HCT116 (cell line): ENCODE results near the gene PLCB1. TPM values are rescaled to one million over a fixed set of nuclear protein-coding genes. Genes with fewer than 3 reads are reported as not detected.

Experiments
- ATAC-seq: fragments of 200-7000 bp; cut with Tn5 transposase; 2 replicates; pipeline ENCODE4 v1.9.1; 2020; ENCODE audit warnings: mild to moderate bottlenecking, moderate library complexity
- BruUV-seq: library from RNA; stranded (reverse); fragments of 400-500 nt; replicated peaks from 2 replicates; lab custom pipeline; 2021; lab: Mats Ljungman, UMichigan
- CTCF ChIA-PET: fragments of 300-600 bp; sonication (Branson Sonifier 250); formaldehyde crosslinking; loops from one replicate; lab custom pipeline; 2021; ENCODE audit warnings: antibody characterized with exemption; lab: Charles Lee
- POLR2A ChIA-PET: fragments of 300-600, 350-600 bp; sonication (Branson Sonifier 250); formaldehyde crosslinking; loops from one replicate; lab custom pipeline; 2021; ENCODE audit warnings: antibody characterized with exemption; lab: Charles Lee
- RAD21 ChIA-PET, 2 experiments: fragments of 300-600 bp; sonication (Branson Sonifier 250); formaldehyde crosslinking; loops; one replicate each; lab custom pipeline; 2023; ENCODE audit warnings: low total read pairs in 2 of 2; ENCODE audit not compliant: uncharacterized antibody in 2 of 2, unreplicated experiment in 2 of 2, low non-redundant PET in 1 of 2; lab: Charles Lee
- DNase-seq: peaks from one replicate; pipeline ENCODE4 v3.0.0-alpha.2; 2010; ENCODE audit warnings: low read depth, low spot score
- H2AFZ ChIP-seq: fragments of 200-600 bp; shearing (Covaris generic), sonication (generic); 2 replicates; pipeline ENCODE4 v1.6.1; 2017; ENCODE audit warnings: low read depth, mixed run types, mixed read lengths, antibody characterized with exemption, low read length; ENCODE audit not compliant: poor library complexity, severe bottlenecking
- H3K27ac ChIP-seq: 2 replicates; pipeline ENCODE4 v1.5.1; 2012; ENCODE audit warnings: low read depth, low read length
- H3K27me3 ChIP-seq: fragments of 200-600 bp; sonication (generic); 2 replicates; pipeline ENCODE4 v1.6.1; 2016; ENCODE audit warnings: mixed run types, low read length, mixed read lengths; ENCODE audit not compliant: insufficient read depth
- H3K36me3 ChIP-seq, 2 experiments: fragments of 200-500 bp in 1 of 2; fragments of 200-600 bp in 1 of 2; sonication (Bioruptor generic) in 1 of 2; sonication (generic) in 1 of 2; 2 replicates each; pipeline versions ENCODE4 v1.5.1 to v1.6.1; 2014 to 2016; ENCODE audit warnings: low read length in 2 of 2, inconsistent platforms in 1 of 2, mixed read lengths in 1 of 2, mixed run types in 1 of 2; ENCODE audit not compliant: insufficient read depth in 2 of 2, control insufficient read depth in 1 of 2
- H3K4me1 ChIP-seq, 2 experiments: fragments of 200-600 bp in 1 of 2; sonication (generic) in 1 of 2; 2 replicates each; pipeline versions ENCODE4 v1.5.1 to v1.6.1; 2012 to 2017; ENCODE audit warnings: low read length in 2 of 2, inconsistent platforms in 1 of 2, mild to moderate bottlenecking in 1 of 2, mixed read lengths in 1 of 2, mixed run types in 1 of 2, moderate library complexity in 1 of 2; ENCODE audit not compliant: insufficient read depth in 2 of 2, control insufficient read depth in 1 of 2
- H3K4me2 ChIP-seq: fragments of 200-600 bp; sonication (generic); 2 replicates; pipeline ENCODE4 v1.6.1; 2017; ENCODE audit warnings: mixed run types, low read length, mixed read lengths
- H3K4me3 ChIP-seq, 2 experiments: fragments of 200-600 bp in 1 of 2; sonication (generic) in 1 of 2; replicated peaks in 1 of 2; 2 replicates each; pipeline ENCODE4 v1.5.1; 2011 to 2016; ENCODE audit warnings: low read length in 2 of 2, control low read depth in 1 of 2, low read depth in 1 of 2, mild to moderate bottlenecking in 1 of 2, mixed read lengths in 1 of 2, mixed run types in 1 of 2
- H3K79me2 ChIP-seq: fragments of 200-600 bp; sonication (generic); 2 replicates; pipeline ENCODE4 v1.6.1; 2017; ENCODE audit warnings: mild to moderate bottlenecking, mixed run types, low read length, moderate library complexity, mixed read lengths; ENCODE audit not compliant: insufficient read depth
- H3K9ac ChIP-seq: fragments of 200-600 bp; sonication (generic); 2 replicates; pipeline ENCODE4 v1.6.1; 2016; ENCODE audit warnings: low read length, mixed read lengths
- H3K9me2 ChIP-seq: fragments of 200-600 bp; sonication (generic), shearing (Covaris generic); 2 replicates; pipeline ENCODE4 v1.6.1; 2017; ENCODE audit warnings: mixed run types, mild to moderate bottlenecking, moderate library complexity; ENCODE audit not compliant: insufficient read depth
- H3K9me3 ChIP-seq, 2 experiments: fragments of 200-500 bp in 1 of 2; fragments of 200-600 bp in 1 of 2; sonication (Bioruptor generic) in 1 of 2; sonication (generic) in 1 of 2; 2 replicates each; pipeline ENCODE4 v1.6.1; 2014 to 2017; ENCODE audit warnings: low read length in 2 of 2, mixed read lengths in 2 of 2, inconsistent platforms in 1 of 2, low read depth in 1 of 2, mild to moderate bottlenecking in 1 of 2, mixed run types in 1 of 2, moderate library complexity in 1 of 2; ENCODE audit not compliant: control insufficient read depth in 1 of 2, insufficient read depth in 1 of 2
- H4K20me1 ChIP-seq: fragments of 200-600 bp; sonication (generic), shearing (Covaris generic); 2 replicates; pipeline ENCODE4 v1.6.1; 2017; ENCODE audit warnings: mixed run types, mild to moderate bottlenecking, moderate library complexity; ENCODE audit not compliant: insufficient read depth
- CBX3 ChIP-seq: IDR thresholded peaks from 2 replicates; pipeline ENCODE4 v1.6.1; 2012; ENCODE audit warnings: low read depth
- CEBPB ChIP-seq: IDR thresholded peaks from 2 replicates; pipeline ENCODE4 v1.6.1; 2012; ENCODE audit warnings: low read depth
- EGR1 ChIP-seq: IDR thresholded peaks from 2 replicates; pipeline ENCODE4 v1.6.1; 2012; ENCODE audit warnings: low read depth
- POLR2A ChIP-seq: IDR thresholded peaks from 2 replicates; pipeline ENCODE4 v1.7.0; 2011; ENCODE audit warnings: borderline replicate concordance; ENCODE audit not compliant: insufficient read depth, insufficient read length; ENCODE audit errors: extremely low read depth
- YY1 ChIP-seq: IDR thresholded peaks from 2 replicates; pipeline ENCODE4 v1.6.1; 2011; ENCODE audit warnings: low read length, low read depth, moderate library complexity, mild to moderate bottlenecking; ENCODE audit not compliant: insufficient replicate concordance; ENCODE audit errors: extremely low read depth
- ZNF274 ChIP-seq: fragments of 200-500 bp; sonication (Bioruptor generic); IDR thresholded peaks from 2 replicates; pipeline ENCODE4 v1.6.1; 2014; ENCODE audit warnings: mild to moderate bottlenecking, low read depth, low read length, inconsistent platforms
- intact Hi-C: fragments of 100-400 bp; cut with micrococcal nuclease; formaldehyde crosslinking; loops from 2 replicates; pipeline ENCODE4 v1.10.0; 2022
- total RNA-seq: library from RNA; stranded (reverse); gene quantifications from one replicate; pipeline ENCODE4 v1.2.1, GENCODE V29; 2021; ENCODE audit not compliant: unreplicated experiment
- TF ChIP-seq, protein P1 (sequence below), 3 experiments: fragments of 200-600 bp in 1 of 3; sonication (generic) in 1 of 3; IDR thresholded peaks in 2 of 3; conservative IDR thresholded peaks in 1 of 3; 2 replicates each; pipeline ENCODE4 v1.5.1; 2012 to 2017; ENCODE audit warnings: low read depth in 2 of 3, low read length in 2 of 3, antibody characterized with exemption in 1 of 3, borderline replicate concordance in 1 of 3, control low read depth in 1 of 3, mild to moderate bottlenecking in 1 of 3, mixed read lengths in 1 of 3, mixed run types in 1 of 3, moderate library complexity in 1 of 3; ENCODE audit not compliant: insufficient read depth in 1 of 3
- TF ChIP-seq, protein P2 (sequence below): IDR thresholded peaks from 2 replicates; pipeline ENCODE4 v1.6.1; 2011; ENCODE audit warnings: mild to moderate bottlenecking, low read length, moderate library complexity; ENCODE audit not compliant: insufficient replicate concordance; ENCODE audit errors: extremely low read depth

Gene PLCB1
- total RNA-seq, 1 experiment from 2014 or later: 15.8 TPM

DNA sequence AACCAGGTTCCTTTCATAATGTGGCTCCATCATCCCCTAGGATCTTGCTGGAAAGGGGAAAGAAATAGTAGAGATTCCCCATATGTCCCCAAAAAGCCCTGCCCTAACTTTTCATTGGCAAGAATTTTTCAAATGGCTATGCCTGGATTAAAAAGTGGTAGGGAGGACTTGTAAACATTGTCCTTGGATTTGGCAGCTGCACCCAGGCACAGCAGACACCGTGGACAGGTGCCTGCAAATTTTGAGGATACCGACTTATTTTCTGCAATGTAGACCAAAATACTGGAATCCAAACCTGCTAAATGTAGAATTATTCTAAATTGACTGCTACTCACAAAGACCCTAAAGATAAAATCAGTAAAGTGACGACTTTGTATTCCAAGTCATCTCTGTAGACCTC is 733.6 kb downstream of the PLCB1 start:
- CTCF ChIA-PET: no interaction called here
- RAD21 ChIA-PET: no interaction called here

More for the DNA sequence above, 733.6 kb downstream of the PLCB1 start:
- Histone ChIP-seq H3K4me3 (no peak overlapping the region), H3K27me3 (no peaks in the 10 kb centered on the region), H2AFZ (no peak overlapping the region), H3K27ac (no peak overlapping the region), H3K4me2 (no peak overlapping the region), H3K4me1 (no peaks in the 10 kb centered on the region), H3K9ac (no peak overlapping the region), H4K20me1 (no peaks in the 10 kb centered on the region), H3K9me2 (no peaks in the 10 kb centered on the region), H3K36me3 (no peaks in the 10 kb centered on the region), H3K9me3 (no peaks in the 10 kb centered on the region), H3K79me2 (no peaks in the 10 kb centered on the region)
- no TSS peak for BruUV-seq
- DNase-seq (no peak), ATAC-seq (no peak)
- TF ChIP-seq ZNF274 (no peak), YY1 (no peak), CBX3 (no peak), EGR1 (no peak), CEBPB (no peak), POLR2A (no peak)
- TF ChIP-seq, protein P1, sequence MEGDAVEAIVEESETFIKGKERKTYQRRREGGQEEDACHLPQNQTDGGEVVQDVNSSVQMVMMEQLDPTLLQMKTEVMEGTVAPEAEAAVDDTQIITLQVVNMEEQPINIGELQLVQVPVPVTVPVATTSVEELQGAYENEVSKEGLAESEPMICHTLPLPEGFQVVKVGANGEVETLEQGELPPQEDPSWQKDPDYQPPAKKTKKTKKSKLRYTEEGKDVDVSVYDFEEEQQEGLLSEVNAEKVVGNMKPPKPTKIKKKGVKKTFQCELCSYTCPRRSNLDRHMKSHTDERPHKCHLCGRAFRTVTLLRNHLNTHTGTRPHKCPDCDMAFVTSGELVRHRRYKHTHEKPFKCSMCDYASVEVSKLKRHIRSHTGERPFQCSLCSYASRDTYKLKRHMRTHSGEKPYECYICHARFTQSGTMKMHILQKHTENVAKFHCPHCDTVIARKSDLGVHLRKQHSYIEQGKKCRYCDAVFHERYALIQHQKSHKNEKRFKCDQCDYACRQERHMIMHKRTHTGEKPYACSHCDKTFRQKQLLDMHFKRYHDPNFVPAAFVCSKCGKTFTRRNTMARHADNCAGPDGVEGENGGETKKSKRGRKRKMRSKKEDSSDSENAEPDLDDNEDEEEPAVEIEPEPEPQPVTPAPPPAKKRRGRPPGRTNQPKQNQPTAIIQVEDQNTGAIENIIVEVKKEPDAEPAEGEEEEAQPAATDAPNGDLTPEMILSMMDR (IDR thresholded peaks at IDR 0.05 in 2 of 3, conservative IDR thresholded peaks at IDR 0.05 in 1 of 3; ENCODE audit: borderline replicate concordance in 1 of 3, insufficient read depth in 1 of 3, low read depth in 2 of 3, low read length in 2 of 3): no peak
- TF ChIP-seq, protein P2, sequence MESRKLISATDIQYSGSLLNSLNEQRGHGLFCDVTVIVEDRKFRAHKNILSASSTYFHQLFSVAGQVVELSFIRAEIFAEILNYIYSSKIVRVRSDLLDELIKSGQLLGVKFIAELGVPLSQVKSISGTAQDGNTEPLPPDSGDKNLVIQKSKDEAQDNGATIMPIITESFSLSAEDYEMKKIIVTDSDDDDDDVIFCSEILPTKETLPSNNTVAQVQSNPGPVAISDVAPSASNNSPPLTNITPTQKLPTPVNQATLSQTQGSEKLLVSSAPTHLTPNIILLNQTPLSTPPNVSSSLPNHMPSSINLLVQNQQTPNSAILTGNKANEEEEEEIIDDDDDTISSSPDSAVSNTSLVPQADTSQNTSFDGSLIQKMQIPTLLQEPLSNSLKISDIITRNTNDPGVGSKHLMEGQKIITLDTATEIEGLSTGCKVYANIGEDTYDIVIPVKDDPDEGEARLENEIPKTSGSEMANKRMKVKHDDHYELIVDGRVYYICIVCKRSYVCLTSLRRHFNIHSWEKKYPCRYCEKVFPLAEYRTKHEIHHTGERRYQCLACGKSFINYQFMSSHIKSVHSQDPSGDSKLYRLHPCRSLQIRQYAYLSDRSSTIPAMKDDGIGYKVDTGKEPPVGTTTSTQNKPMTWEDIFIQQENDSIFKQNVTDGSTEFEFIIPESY: no peak
- POLR2A ChIA-PET: no interaction called here
- intact Hi-C loops: loop anchor here (10.0 kb wide), 1 partner anchor 59 kb away; no protein-coding TSS in a partner anchor
